ENCODE results near the gene LOXL4.

Gene LOXL4

DNA sequence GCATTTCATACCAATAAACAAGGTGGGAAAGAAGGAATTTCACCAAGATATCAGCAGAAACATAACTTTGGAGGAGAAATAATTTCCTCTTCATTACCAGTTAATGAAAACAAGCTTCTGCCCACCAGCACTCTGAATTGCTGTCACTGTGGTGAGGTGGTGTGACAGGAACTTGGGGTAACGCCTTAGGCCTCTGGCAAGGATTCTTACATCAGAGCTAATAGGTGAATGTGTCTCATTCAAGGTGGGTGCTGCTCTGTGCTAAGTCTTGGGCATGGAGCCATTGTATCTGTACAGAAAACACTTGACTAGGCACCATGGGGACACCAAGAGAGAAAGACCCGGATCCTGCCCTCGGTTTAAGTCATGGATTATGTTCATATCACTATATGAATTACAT lies 8.3 kb upstream of the LOXL4 start:
- no peak overlapping the region for H3K4ac ChIP-seq (ENCODE audit: low read depth, low read length)
- WGBS (ENCODE audit: extremely low coverage, insufficient coverage, low lambda C conversion rate), result no CpG with 5 or more reads among the region's 3 CpGs

DNA sequence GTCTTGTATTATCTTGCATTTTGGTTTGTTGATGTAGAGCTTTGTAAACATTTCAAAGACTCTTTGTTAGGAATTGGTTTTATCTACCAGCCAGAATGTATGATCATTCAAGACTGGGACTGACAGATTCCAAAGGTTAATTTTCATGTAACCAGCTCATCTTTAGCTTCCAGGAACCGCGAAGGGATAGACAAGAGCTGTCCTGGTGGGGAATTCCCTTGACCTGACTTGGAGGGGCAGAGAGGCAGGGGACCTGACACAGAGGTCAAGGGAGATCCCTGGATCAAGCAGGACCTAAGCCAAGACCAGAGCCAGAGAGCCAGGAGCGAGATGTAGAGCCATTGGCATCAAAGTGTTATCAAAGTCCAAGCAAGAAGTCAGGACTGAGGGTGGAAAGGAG lies 6.6 kb upstream of the LOXL4 start:
- Histone ChIP-seq H3K27me3 (ENCODE audit: insufficient read depth, low read length, poor library complexity) (no peaks in the 10 kb centered on the region), H3K23ac (ENCODE audit: low read length) (no peak overlapping the region), H3K79me2 (ENCODE audit: control insufficient read depth, insufficient read depth, low read length) (no peaks in the 10 kb centered on the region), H3K4me2 (ENCODE audit: low read length) (no peak overlapping the region), H2BK15ac (replicated peaks; ENCODE audit: low read depth) (no peak overlapping the region), H2AK5ac (ENCODE audit: low read length) (no peak overlapping the region), H4K5ac (ENCODE audit: low read length) (no peak overlapping the region), H3K56ac (ENCODE audit: low read length) (no peak overlapping the region), H3K27ac (ENCODE audit: low read depth, low read length) (no peak overlapping the region), H2BK120ac (ENCODE audit: low read depth, low read length) (no peak overlapping the region), H3K4me1 (ENCODE audit: control insufficient read depth, low read depth, low read length) (peaks cover 6% of the 10 kb centered on the region), H2BK5ac (ENCODE audit: low read length) (no peak overlapping the region), H3K4me3 (ENCODE audit: low read length) (no peak overlapping the region), H3K4ac (ENCODE audit: low read depth, low read length) (no peak overlapping the region), H3K79me1 (ENCODE audit: low read length) (no peaks in the 10 kb centered on the region), H3K18ac (ENCODE audit: low read length) (no peak overlapping the region), H4K8ac (ENCODE audit: low read depth, low read length) (no peak overlapping the region), H3K9ac (ENCODE audit: low read length) (no peak overlapping the region), H3K36me3 (ENCODE audit: control insufficient read depth, insufficient read depth, low read length) (no peaks in the 10 kb centered on the region)
- no peak for DNase-seq
- no CpG with 5 or more reads among the region's 3 CpGs for WGBS (ENCODE audit: extremely low coverage, insufficient coverage, low lambda C conversion rate)

More for the DNA sequence above, 8.3 kb upstream of the LOXL4 start:
- H3K79me2 ChIP-seq (ENCODE audit: control insufficient read depth, insufficient read depth, low read length), result no peaks in the 10 kb centered on the region
- no peak overlapping the region for H2BK15ac ChIP-seq (replicated peaks; ENCODE audit: low read depth)
- H3K27ac ChIP-seq (ENCODE audit: low read depth, low read length), result no peak overlapping the region
- H3K4me1 ChIP-seq (ENCODE audit: control insufficient read depth, low read depth, low read length), result peaks cover 4% of the 10 kb centered on the region
- H4K5ac ChIP-seq (ENCODE audit: low read length), result no peak overlapping the region
- no peak overlapping the region for H4K8ac ChIP-seq (ENCODE audit: low read depth, low read length)
- H3K9ac ChIP-seq (ENCODE audit: low read length), result no peak overlapping the region
- H3K56ac ChIP-seq (ENCODE audit: low read length), result no peak overlapping the region
- no peak overlapping the region for H3K18ac ChIP-seq (ENCODE audit: low read length)
- no peaks in the 10 kb centered on the region for H3K36me3 ChIP-seq (ENCODE audit: control insufficient read depth, insufficient read depth, low read length)
- H3K27me3 ChIP-seq (ENCODE audit: insufficient read depth, low read length, poor library complexity), result no peaks in the 10 kb centered on the region
- no peak overlapping the region for H3K23ac ChIP-seq (ENCODE audit: low read length)
- no peak overlapping the region for H2AK5ac ChIP-seq (ENCODE audit: low read length)
- DNase-seq, result no peak
- H3K4me2 ChIP-seq (ENCODE audit: low read length), result no peak overlapping the region
- H2BK120ac ChIP-seq (ENCODE audit: low read depth, low read length), result no peak overlapping the region
- no peak overlapping the region for H2BK5ac ChIP-seq (ENCODE audit: low read length)
- H3K79me1 ChIP-seq (ENCODE audit: low read length), result no peaks in the 10 kb centered on the region
- H3K4me3 ChIP-seq (ENCODE audit: low read length), result no peak overlapping the region

DNA sequence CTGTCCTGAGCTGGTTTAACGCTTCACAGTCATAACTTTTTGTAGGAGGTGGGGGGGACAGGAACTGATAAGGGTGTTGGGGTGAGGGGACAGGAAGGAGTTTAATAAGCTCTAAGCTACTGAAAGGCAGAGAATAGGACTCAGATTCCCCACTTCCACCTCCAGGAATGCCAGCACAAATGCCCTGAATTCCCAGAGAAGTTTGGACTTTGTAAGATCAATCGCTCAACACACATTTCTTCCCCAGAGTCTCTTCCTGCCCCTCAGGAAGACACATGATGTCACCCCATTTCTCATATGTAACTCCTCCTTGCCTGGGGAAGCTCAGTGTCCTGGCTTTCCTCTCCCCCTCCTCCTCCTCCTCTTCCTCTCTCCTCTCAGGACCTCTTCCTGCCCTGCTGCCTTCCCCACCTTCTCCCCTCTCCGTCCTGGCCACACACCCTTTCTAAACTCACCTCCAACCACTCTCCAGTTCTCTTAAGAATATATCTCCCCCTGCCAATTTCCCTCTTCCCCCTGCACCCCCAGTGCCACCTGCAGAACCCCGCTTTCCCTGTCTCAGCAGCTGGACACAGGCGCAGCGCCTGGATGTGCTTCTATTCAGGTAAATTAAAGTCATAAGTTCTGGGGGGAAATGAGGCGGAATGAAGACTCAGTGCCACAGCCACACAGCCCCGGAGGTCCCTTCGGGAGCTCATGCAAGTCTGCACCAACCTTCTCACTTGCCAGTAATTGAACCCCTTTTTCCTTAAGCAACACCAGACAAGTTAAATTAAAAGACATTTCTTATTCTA lies 5.3 kb upstream of the LOXL4 start:
- Histone ChIP-seq H2BK5ac (ENCODE audit: low read length) (no peak overlapping the region), H2BK15ac (replicated peaks; ENCODE audit: low read depth) (no peak overlapping the region), H3K23ac (ENCODE audit: low read length) (no peak overlapping the region), H4K8ac (ENCODE audit: low read depth, low read length) (no peak overlapping the region), H2BK120ac (ENCODE audit: low read depth, low read length) (no peak overlapping the region), H3K4me2 (ENCODE audit: low read length) (no peak overlapping the region), H3K79me1 (ENCODE audit: low read length) (no peaks in the 10 kb centered on the region), H3K9ac (ENCODE audit: low read length) (no peak overlapping the region), H4K5ac (ENCODE audit: low read length) (no peak overlapping the region), H3K4ac (ENCODE audit: low read depth, low read length) (no peak overlapping the region), H3K4me3 (ENCODE audit: low read length) (no peak overlapping the region), H3K27me3 (ENCODE audit: insufficient read depth, low read length, poor library complexity) (no peaks in the 10 kb centered on the region), H2AK5ac (ENCODE audit: low read length) (no peak overlapping the region), H3K4me1 (ENCODE audit: control insufficient read depth, low read depth, low read length) (peaks cover 8% of the 10 kb centered on the region), H3K56ac (ENCODE audit: low read length) (no peak overlapping the region), H3K36me3 (ENCODE audit: control insufficient read depth, insufficient read depth, low read length) (no peaks in the 10 kb centered on the region), H3K18ac (ENCODE audit: low read length) (no peak overlapping the region), H3K27ac (ENCODE audit: low read depth, low read length) (no peak overlapping the region), H3K79me2 (ENCODE audit: control insufficient read depth, insufficient read depth, low read length) (no peaks in the 10 kb centered on the region)
- no CpG with 5 or more reads among the region's 9 CpGs for WGBS (ENCODE audit: extremely low coverage, insufficient coverage, low lambda C conversion rate)
- peak; percentile 58 for DNase-seq

DNA sequence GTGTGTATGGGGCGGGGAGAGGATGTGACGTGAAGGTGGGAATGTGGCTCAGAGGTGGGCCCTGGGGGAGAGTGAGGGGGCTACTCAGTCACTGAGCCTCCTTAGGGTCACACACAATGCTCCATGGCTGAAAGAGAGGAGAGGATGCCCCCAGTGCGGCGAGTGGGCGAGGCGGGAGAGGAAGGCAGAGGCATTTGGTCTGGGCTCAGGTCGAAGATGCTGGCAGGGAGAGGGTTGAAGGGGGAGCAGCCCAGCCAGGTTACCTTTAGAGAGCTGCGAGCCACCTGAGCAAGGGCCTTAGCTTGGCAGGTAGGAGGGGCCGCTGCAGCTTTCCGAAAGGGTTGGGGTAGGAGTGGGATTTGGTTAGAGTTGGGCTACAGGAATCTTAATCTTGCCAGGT lies 4.7 kb upstream of the LOXL4 start:
- no peaks in the 10 kb centered on the region for H3K79me1 ChIP-seq (ENCODE audit: low read length)
- H2BK15ac ChIP-seq (replicated peaks; ENCODE audit: low read depth), result no peak overlapping the region
- H2BK120ac ChIP-seq (ENCODE audit: low read depth, low read length), result no peak overlapping the region
- H3K18ac ChIP-seq (ENCODE audit: low read length), result no peak overlapping the region
- H3K4me1 ChIP-seq (ENCODE audit: control insufficient read depth, low read depth, low read length), result peaks cover 8% of the 10 kb centered on the region
- H3K23ac ChIP-seq (ENCODE audit: low read length), result no peak overlapping the region
- no peak overlapping the region for H3K4ac ChIP-seq (ENCODE audit: low read depth, low read length)
- H3K79me2 ChIP-seq (ENCODE audit: control insufficient read depth, insufficient read depth, low read length), result no peaks in the 10 kb centered on the region
- H3K27ac ChIP-seq (ENCODE audit: low read depth, low read length), result no peak overlapping the region
- H3K4me2 ChIP-seq (ENCODE audit: low read length), result no peak overlapping the region
- no peak for DNase-seq
- no peak overlapping the region for H3K9ac ChIP-seq (ENCODE audit: low read length)
- no peak overlapping the region for H4K8ac ChIP-seq (ENCODE audit: low read depth, low read length)
- no peak overlapping the region for H3K56ac ChIP-seq (ENCODE audit: low read length)
- H4K5ac ChIP-seq (ENCODE audit: low read length), result no peak overlapping the region
- H2AK5ac ChIP-seq (ENCODE audit: low read length), result no peak overlapping the region
- H2BK5ac ChIP-seq (ENCODE audit: low read length), result no peak overlapping the region
- no peaks in the 10 kb centered on the region for H3K36me3 ChIP-seq (ENCODE audit: control insufficient read depth, insufficient read depth, low read length)
- WGBS (ENCODE audit: extremely low coverage, insufficient coverage, low lambda C conversion rate), result no CpG with 5 or more reads among the region's 10 CpGs
- H3K27me3 ChIP-seq (ENCODE audit: insufficient read depth, low read length, poor library complexity), result no peaks in the 10 kb centered on the region
- H3K4me3 ChIP-seq (ENCODE audit: low read length), result no peak overlapping the region

DNA sequence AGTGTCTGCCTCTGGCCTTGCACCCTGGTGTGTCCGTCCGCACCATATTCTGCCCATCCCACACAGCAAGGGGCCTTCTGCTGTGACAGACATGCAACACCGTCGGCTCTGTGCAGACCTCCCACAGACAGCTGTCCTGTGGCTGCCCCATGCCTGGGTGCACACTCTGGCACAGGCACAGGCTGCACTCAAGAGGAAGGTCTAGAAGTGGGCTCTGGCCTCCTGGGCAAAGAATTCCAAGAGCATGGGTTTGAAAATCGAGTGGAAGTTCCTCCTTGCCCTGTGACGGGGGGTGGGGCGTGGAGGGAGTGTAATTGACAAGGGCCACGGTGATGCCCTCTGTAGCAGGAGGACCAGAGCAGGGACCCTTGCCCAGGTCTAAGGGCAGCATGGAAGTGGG lies 4.3 kb upstream of the LOXL4 start:
- no peak overlapping the region for H3K23ac ChIP-seq (ENCODE audit: low read length)
- no peak overlapping the region for H2BK15ac ChIP-seq (replicated peaks; ENCODE audit: low read depth)
- H4K8ac ChIP-seq (ENCODE audit: low read depth, low read length), result no peak overlapping the region
- no peak overlapping the region for H3K4ac ChIP-seq (ENCODE audit: low read depth, low read length)
- peaks cover 8% of the 10 kb centered on the region for H3K4me1 ChIP-seq (ENCODE audit: control insufficient read depth, low read depth, low read length)
- H3K9ac ChIP-seq (ENCODE audit: low read length), result no peak overlapping the region
- no peak overlapping the region for H3K56ac ChIP-seq (ENCODE audit: low read length)
- H3K18ac ChIP-seq (ENCODE audit: low read length), result no peak overlapping the region
- no CpG with 5 or more reads among the region's 8 CpGs for WGBS (ENCODE audit: extremely low coverage, insufficient coverage, low lambda C conversion rate)
- H3K4me3 ChIP-seq (ENCODE audit: low read length), result no peak overlapping the region
- no peak overlapping the region for H2AK5ac ChIP-seq (ENCODE audit: low read length)
- no peak overlapping the region for H3K27ac ChIP-seq (ENCODE audit: low read depth, low read length)
- no peak overlapping the region for H2BK120ac ChIP-seq (ENCODE audit: low read depth, low read length)
- H3K27me3 ChIP-seq (ENCODE audit: insufficient read depth, low read length, poor library complexity), result no peaks in the 10 kb centered on the region
- no peak overlapping the region for H2BK5ac ChIP-seq (ENCODE audit: low read length)
- DNase-seq, result no peak
- no peak overlapping the region for H4K5ac ChIP-seq (ENCODE audit: low read length)
- no peaks in the 10 kb centered on the region for H3K36me3 ChIP-seq (ENCODE audit: control insufficient read depth, insufficient read depth, low read length)
- H3K79me1 ChIP-seq (ENCODE audit: low read length), result no peaks in the 10 kb centered on the region
- H3K79me2 ChIP-seq (ENCODE audit: control insufficient read depth, insufficient read depth, low read length), result no peaks in the 10 kb centered on the region
- H3K4me2 ChIP-seq (ENCODE audit: low read length), result no peak overlapping the region

DNA sequence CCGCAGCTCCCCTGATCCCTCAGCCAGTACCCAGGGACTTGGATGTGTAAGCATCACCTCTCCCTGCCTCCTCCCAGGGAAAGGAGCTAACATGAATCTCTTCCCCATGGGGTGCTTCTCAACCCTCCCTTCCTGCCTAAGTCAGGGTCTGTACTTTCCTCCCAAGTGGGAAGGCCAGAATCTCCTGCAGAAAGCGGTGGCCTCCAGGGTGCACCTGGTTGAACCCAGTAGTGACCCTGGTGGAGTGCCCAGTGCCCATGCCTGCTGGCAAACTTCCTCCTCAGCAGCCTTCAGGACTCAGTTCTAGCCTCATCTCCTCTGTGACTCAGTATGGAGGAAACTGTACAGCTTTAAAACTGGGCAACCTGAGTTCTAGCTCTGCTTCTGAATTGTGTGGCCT lies 2.8 kb upstream of the LOXL4 start:
- Histone ChIP-seq H3K79me2 (ENCODE audit: control insufficient read depth, insufficient read depth, low read length) (no peaks in the 10 kb centered on the region), H3K4me2 (ENCODE audit: low read length) (no peak overlapping the region), H3K4ac (ENCODE audit: low read depth, low read length) (no peak overlapping the region), H3K18ac (ENCODE audit: low read length) (no peak overlapping the region), H3K79me1 (ENCODE audit: low read length) (no peaks in the 10 kb centered on the region), H3K4me1 (ENCODE audit: control insufficient read depth, low read depth, low read length) (peaks cover 15% of the 10 kb centered on the region), H2AK5ac (ENCODE audit: low read length) (peak overlapping the region; percentile 16), H3K4me3 (ENCODE audit: low read length) (no peak overlapping the region), H2BK5ac (ENCODE audit: low read length) (no peak overlapping the region), H3K9ac (ENCODE audit: low read length) (no peak overlapping the region), H4K8ac (ENCODE audit: low read depth, low read length) (no peak overlapping the region), H3K36me3 (ENCODE audit: control insufficient read depth, insufficient read depth, low read length) (no peaks in the 10 kb centered on the region), H2BK15ac (replicated peaks; ENCODE audit: low read depth) (no peak overlapping the region), H3K27ac (ENCODE audit: low read depth, low read length) (no peak overlapping the region), H3K56ac (ENCODE audit: low read length) (peak overlapping the region; percentile 1), H2BK120ac (ENCODE audit: low read depth, low read length) (no peak overlapping the region), H3K23ac (ENCODE audit: low read length) (no peak overlapping the region), H3K27me3 (ENCODE audit: insufficient read depth, low read length, poor library complexity) (no peaks in the 10 kb centered on the region), H4K5ac (ENCODE audit: low read length) (no peak overlapping the region)
- no peak for DNase-seq
- no CpG with 5 or more reads among the region's 2 CpGs for WGBS (ENCODE audit: extremely low coverage, insufficient coverage, low lambda C conversion rate)

All from mesendoderm (in vitro differentiated cells).